Measurements from ENCODE around the gene CCDC107. TPM values are rescaled to one million over a fixed set of nuclear protein-coding genes. Genes with fewer than 3 reads are reported as not detected.
A peak's percentile ranks its signal among the peaks of the same experiment; 100 is the strongest.

CCDC107 gene
- total and polyA plus RNA-seq, 2 of the 13 experiments (the other 11 are each of a cell fraction or from before 2014, with no cell fraction given), result 7.1 to 15.2 TPM

DNA sequence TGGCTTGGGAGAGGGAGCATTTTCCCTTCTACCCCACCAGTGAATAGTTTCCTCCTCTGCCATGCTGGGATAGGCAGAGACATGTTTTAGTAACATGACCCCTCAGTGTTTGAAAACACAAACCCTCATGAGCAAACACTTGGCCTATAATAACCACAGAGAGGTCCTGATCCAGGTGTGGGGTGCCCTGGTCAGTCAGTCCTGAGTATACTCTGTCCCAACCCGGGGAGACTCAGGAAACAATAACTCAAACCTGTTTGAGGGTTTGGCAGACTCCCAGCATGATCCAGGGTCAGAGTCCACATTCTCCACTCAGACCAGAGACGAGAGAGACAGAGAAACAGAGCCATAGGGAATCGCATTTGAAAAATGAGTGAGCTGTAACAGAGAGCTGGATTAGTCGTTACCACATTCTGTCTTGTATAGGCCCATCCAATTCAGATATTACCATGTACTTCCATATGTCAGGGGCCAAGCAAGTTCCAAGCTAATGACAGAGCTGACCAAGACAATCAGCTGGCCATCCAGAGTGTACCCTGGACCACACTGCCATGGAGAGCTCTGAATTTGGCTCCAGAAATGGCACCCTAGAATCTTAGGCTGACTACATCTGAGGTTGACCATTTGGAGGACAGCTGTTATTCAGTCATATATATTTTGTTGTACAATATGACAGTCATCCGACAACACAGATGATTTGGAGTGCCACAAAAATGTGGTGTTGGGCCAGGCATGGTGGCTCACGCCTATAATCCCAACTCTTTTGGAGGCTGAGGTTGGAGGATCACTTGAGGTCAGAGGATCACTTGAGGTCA is 11.4 kb downstream of the CCDC107 start (continued):
- no peak for TF ChIP-seq ZNF383 (CRISPR knock-in tag; IDR thresholded peaks at IDR 0.05; ENCODE audit: borderline replicate concordance)
- TF ChIP-seq GTF3A (CRISPR knock-in tag; conservative IDR thresholded peaks at IDR 0.05), result no peak
- TF ChIP-seq ATF7 (IDR thresholded peaks at IDR 0.05), result no peak
- TF ChIP-seq ATF7 (CRISPR knock-in tag; IDR thresholded peaks at IDR 0.05), result no peak
- TF ChIP-seq GFI1 (CRISPR knock-in tag; IDR thresholded peaks at IDR 0.05; ENCODE audit: borderline replicate concordance), result peak; percentile 67; the same call in 1 of the 2 replicates
- TF ChIP-seq ZHX1 (CRISPR knock-in tag; IDR thresholded peaks at IDR 0.05; ENCODE audit: low read depth), result no peak
- no peak for TF ChIP-seq ZNF800 (CRISPR knock-in tag; IDR thresholded peaks at IDR 0.05)
- TF ChIP-seq KDM3A (CRISPR knock-in tag; IDR thresholded peaks at IDR 0.05; ENCODE audit: low read depth), result no peak
- no peak for TF ChIP-seq PRPF4 (IDR thresholded peaks at IDR 0.05; ENCODE audit: low read depth, low read length, poor library complexity, severe bottlenecking)
- no peak for TF ChIP-seq ZBTB3 (CRISPR knock-in tag; IDR thresholded peaks at IDR 0.05; ENCODE audit: borderline replicate concordance, low read depth)
- TF ChIP-seq, protein P1, sequence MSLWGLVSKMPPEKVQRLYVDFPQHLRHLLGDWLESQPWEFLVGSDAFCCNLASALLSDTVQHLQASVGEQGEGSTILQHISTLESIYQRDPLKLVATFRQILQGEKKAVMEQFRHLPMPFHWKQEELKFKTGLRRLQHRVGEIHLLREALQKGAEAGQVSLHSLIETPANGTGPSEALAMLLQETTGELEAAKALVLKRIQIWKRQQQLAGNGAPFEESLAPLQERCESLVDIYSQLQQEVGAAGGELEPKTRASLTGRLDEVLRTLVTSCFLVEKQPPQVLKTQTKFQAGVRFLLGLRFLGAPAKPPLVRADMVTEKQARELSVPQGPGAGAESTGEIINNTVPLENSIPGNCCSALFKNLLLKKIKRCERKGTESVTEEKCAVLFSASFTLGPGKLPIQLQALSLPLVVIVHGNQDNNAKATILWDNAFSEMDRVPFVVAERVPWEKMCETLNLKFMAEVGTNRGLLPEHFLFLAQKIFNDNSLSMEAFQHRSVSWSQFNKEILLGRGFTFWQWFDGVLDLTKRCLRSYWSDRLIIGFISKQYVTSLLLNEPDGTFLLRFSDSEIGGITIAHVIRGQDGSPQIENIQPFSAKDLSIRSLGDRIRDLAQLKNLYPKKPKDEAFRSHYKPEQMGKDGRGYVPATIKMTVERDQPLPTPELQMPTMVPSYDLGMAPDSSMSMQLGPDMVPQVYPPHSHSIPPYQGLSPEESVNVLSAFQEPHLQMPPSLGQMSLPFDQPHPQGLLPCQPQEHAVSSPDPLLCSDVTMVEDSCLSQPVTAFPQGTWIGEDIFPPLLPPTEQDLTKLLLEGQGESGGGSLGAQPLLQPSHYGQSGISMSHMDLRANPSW (CRISPR knock-in tag; IDR thresholded peaks at IDR 0.05; ENCODE audit: borderline replicate concordance), result 0 out of 2 replicates have a peak, but pooled peaks have one; percentile 59
- no peak for TF ChIP-seq ZNF138 (CRISPR knock-in tag; IDR thresholded peaks at IDR 0.05; ENCODE audit: low read depth)
- TF ChIP-seq CREB3 (CRISPR knock-in tag; IDR thresholded peaks at IDR 0.05), result no peak
- no peak for TF ChIP-seq ZNF564 (CRISPR knock-in tag; IDR thresholded peaks at IDR 0.05)
- no peak for TF ChIP-seq TSC22D2 (CRISPR knock-in tag; IDR thresholded peaks at IDR 0.05; ENCODE audit: borderline replicate concordance)
- no peak for TF ChIP-seq POGK (CRISPR knock-in tag; conservative IDR thresholded peaks at IDR 0.05)
- TF ChIP-seq NRL (CRISPR knock-in tag; IDR thresholded peaks at IDR 0.05; ENCODE audit: borderline replicate concordance), result no peak
